GM18499 (cell line): ENCODE results near the gene SDC1.
"Not testable (repeated sequence)": the region's sequence is repeated elsewhere in the genome, so short reads cannot be mapped to it uniquely, and the experiment has no call there.

Source experiments
- ATAC-seq: cut with Tn5 transposase; IDR thresholded peaks from one replicate; pipeline ENCODE4 v1.9.1; 2021; ENCODE audit warnings: moderate number of reproducible peaks; ENCODE audit not compliant: insufficient read depth, unreplicated experiment

SDC1 gene

DNA sequence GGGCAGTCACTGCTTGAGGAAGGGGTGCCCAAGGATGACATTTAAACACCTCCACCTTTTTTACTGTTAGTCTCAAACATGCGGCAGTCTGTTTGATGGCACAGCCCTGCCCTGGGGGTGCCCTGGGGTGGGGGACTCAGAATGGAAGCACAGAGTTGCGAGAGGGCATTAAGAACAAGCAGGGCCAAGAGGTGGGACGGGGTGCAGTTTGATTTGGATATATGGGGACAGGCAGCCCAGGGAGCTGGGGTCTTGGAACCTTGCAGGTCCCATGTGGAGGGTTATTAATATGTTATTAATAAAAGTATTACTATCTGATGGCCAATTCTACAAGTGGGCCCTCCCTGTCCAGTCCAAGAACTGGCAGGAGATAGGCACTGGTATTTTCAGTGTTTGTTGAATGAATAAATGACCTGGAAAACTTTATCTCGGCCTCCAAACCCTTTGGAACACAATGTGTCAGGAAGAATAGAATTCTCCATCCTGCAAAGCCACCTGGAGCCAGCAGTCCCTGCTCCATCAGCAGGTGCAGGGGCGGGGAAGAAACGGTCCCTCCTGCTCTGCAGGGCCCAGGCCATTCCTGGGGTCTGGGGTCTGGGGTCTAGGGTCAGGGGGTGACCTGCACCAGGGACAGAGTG lies 25.2 kb downstream of the SDC1 start:
- no peak for ATAC-seq

DNA sequence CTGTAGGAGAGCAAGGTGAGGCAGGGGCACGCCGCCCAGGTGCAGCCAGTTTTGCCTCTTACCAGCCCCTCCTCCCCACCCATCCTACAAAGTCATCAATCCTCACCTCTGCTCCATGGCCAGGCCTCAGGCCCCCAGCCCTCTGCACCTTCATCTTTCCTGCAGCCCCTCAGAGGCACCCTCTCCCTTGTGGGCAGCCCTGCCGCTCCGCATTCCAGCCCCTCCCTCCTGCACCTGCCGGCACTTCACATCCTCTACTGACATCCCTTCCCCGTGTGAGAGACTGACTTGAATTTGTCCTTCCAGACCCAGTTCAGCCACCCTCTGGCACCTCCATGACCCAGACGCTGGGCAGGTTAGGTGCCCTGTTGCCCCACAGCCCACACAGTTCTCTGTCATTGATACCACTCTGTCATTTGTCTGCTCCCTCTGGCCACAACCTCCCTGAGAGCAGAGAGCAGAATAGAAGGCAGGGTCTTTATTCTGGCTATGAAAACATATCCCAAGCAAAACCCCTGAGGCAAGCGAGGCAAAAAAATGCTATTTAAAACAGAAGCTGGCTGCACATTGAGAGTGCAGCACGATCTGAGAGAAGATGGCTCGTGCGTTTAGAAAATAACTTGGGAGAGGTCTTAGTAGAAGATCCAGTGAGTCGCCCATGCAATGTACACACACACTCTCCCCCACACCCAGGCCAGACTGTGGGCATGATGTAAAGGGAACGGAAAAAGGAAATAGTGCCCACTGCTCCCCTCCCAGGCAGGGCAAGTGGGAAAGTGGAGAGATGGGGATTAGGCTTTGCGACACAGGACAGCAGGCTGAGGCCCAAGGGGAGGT lies 25.9 kb downstream of the SDC1 start:
- ATAC-seq: no peak

DNA sequence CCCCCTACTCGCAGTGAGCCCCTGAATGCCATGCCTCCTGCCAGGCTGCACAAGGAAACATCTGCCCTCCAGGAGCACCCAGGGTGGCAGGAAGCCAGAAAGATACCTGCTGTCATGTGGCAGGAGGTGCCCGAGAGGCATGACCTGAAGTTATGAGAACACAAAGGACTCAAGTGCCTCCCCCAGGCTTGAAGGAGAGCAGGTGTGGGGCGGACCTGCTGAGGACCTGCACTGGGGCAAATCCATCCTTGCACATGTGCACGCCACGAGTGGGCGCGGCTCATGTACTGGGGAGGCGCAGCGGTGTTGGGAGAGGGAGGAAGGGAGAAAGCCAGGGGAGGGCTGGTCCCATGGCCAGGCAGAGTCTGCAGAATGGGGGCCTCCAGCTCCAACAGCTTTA lies 26.9 kb downstream of the SDC1 start:
- ATAC-seq: no peak

DNA sequence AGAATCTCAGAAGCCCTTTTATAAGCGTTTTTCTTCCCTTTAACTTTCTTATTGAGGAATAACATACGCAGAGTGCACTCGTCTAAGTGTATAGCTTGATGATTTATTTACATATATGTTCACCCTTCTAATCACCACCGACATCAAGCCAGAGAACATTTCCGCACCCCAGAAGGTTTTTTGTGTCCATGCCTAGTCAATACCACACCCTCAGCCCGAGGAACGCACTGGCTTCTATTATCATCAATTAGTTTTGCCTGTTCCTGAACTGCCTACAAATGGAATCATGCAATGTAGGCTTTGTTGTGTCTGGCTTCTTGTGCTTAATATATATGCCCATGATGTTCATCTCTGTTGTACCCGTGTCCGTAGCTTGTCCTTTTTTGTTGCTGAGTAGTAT lies 27.7 kb downstream of the SDC1 start:
- no peak for ATAC-seq

DNA sequence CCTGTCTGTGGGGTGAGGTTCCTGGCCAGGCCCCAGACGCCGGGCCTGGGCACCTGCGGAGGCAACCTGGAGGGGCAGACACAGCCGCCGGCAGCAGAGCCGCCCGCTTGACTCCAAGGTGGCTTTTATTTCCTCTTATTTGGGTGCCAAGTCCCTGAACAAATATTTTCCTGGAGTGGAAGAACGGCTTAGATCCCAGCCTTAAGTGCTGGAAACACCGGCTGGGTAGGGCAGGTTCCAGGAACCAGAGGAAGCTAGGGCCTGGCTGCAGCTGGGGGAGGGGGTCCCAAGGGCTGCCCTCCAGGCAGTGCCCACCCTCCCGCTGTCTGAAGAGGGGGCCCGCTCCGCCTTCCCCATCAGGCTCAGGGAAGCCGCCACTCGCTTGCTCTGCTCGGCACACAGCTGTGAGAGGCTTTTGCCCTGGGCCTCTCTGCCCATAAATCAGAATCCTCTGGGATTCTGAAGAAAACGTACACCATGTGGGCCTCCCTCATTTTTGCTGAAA lies 28.2 kb downstream of the SDC1 start:
- no peak for ATAC-seq

DNA sequence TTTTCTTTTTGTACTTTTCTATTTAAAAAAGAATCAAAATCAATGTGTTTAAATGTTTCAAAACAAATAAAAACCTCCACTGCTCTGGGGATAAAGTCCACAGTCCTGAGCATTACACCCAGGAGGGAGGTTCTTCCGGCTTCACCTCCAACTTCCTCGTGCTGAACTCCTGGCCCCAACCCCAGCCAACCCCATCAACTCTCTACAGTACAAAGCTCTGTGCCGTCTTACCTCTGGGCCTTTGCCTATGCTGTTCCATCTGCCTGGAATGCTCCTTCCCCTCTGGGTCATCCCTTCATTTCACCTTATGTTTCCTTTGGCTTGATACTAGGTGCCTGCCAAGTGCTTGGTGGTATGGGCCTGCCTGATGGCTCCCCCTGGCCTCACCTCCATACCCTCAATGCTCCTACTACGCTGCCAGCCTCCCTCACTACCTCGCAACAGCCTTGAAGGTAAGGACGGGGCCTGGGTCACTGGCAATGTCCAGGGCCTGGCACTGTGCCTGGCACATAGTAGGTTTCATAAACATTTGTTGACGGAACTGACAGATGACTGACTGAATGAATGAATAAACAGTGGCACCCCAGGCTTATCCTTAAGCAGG lies 28.8 kb downstream of the SDC1 start:
- no peak for ATAC-seq

DNA sequence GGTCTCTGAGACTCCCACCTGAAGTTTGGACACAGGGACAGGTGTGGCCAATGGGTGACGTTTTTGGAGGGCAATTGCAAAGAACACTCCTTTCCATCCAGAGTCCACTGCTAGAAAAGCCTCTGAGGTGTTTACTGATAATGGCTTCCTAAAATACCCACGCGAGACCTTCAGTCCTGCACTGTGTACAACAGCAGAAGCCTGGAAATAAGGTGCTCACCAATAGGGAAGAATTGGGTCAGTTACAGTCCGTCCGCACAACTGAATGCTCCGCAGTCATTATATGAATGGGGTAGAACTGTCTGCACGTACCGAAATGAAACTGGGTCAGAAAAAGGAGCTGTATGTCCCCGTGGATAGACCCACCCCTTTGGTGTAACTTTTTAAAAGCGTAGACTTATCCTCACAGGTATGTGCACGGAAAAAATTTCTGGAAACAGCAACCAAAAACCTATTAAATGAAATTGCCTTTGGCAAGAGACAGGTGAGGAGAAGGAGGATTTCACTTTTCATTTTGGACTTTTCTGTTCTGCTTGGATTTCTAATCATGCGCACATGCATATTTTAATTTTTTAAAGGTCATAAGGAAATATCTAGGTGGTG lies 29.4 kb downstream of the SDC1 start:
- ATAC-seq: no peak

DNA sequence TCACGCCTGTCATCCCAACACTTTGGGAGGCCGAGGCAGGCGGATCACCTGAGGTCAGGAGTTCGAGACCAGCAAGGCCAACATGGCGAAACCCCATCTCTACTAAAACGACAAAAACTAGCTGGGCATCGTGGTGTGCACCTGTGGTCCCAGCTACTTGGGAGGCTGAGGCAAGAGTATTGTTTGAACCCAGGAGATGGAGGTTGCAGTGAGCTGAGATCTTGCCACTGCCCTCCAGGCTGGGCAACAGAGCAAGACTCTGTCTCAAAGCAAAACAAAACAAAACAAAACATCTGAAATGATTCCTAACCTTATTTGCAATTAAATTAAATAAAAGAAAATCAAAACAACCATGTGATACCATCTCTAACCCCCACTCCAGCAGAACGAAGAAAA lies 29.9 kb downstream of the SDC1 start:
- not testable (repeated sequence) for ATAC-seq

DNA sequence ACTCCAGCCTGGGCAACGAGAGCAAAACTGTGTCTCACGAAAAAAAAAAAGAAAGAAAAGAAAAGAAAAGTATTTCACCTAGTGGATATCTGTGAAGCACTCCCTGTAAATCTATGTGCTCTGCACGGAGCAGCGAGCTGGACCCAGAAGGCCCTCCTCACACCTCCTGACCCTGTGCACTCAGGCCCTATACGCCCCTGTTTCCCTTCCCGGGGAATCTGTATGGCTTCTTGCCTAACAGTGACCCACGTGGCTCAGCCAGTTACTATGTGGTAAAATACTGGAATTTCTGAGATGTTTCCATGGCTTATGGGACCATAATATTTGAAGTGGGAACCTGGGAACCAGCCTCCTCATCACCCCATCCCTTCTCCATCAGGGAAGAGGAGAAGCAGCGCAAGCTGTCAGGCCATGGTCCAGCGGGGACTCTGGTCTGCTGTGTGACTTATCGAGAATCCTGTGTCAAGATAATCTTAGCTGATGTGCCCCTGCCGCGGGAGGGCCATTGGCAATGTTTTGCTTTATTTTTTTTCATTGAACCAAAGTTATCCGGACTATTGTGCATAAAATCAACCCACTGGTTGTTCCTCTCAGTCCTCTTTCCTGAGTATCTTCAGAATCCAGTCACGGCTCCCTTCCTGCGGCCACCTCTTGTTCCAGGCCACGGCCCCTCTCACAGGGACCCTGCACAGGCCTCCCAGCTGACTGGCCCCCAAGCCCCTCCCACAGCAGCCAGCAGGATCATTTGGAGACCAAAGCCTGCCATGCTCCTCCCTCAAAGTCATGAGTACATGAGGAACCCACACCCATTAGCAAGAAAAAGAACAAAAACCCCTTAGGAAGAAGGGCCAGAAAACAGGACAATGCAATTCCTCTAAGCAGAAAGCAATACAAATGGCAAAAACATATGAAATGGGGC lies 30.6 kb downstream of the SDC1 start:
- ATAC-seq: no peak

DNA sequence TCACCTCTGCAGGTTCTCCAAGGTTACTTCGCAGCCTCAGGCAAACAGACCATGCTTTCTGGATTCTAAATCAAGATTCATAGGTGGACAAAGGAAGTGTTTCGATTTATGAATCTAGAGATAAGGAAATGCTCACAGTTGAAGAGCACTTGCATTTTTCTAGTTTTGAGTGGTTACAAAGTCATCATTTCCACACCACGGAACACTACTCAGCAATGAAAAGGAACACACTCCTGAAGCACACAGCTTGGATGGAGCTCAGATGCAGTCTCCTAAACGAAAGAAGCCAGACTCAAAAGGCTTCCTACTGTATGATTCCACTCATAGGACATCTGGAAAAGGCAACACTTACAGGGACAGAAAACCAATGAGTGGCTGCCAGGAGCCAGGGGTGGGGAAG lies 31.7 kb downstream of the SDC1 start:
- no peak for ATAC-seq

DNA sequence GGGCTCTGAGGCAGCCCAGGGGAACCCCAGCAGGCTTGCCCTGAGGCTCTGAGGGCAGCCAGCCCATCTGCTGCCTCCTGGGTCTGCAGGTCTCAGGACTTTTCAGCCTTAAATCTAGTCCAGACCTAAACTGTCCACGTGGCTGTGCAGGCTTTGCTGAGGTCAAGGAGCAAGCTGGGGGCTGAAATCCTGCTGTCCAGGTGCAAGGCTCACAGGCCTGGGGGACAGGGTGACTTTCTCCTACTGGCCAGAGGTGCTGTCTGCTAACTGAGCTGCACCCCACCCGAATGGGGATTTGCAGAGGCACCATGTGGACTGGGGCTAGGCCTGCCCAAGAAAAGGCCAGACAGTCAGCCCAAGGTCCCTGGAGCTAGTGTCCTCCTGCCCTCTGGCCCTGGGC lies 32.1 kb downstream of the SDC1 start:
- no peak for ATAC-seq

DNA sequence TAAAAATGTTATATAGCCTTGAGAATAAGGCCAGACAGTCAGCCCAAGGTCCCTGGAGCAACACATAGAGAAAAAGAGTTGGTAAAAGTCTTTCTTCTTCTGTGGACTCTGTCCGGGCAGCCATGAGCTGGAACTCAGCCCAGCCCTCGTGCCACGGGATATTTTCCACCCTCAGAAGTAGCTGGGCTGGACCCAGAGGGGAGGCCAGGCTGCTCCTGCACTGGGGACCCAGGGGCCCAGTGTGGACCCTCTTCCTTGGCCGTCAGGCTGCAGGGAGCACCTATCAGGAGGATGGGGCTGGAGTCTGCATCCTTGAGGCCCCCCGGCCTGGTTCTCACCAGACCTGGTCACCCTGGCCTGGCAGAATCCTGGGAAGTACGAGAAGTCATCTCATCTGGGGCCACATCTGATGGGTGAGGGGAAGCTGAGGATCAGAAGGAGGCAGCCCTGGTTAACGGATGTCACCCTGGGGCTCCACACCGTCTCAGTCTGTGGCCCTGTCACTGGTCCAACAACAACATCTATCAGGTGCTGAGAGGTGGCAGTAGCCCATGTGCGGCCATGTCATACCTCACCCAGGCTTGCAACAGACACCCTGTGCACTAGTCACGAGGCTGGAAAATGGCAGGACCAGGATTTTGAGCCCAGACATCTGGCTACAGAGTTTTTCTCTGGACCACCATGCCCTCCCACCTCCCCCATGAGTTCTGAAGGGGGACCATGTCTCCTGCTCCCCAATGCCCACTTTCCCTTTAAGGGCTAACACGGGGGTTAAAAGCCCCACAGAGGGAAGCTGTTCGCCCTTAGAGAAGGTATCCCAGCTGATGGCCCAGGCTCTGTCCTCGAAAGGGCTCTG lies 33.0 kb downstream of the SDC1 start:
- ATAC-seq: no peak

DNA sequence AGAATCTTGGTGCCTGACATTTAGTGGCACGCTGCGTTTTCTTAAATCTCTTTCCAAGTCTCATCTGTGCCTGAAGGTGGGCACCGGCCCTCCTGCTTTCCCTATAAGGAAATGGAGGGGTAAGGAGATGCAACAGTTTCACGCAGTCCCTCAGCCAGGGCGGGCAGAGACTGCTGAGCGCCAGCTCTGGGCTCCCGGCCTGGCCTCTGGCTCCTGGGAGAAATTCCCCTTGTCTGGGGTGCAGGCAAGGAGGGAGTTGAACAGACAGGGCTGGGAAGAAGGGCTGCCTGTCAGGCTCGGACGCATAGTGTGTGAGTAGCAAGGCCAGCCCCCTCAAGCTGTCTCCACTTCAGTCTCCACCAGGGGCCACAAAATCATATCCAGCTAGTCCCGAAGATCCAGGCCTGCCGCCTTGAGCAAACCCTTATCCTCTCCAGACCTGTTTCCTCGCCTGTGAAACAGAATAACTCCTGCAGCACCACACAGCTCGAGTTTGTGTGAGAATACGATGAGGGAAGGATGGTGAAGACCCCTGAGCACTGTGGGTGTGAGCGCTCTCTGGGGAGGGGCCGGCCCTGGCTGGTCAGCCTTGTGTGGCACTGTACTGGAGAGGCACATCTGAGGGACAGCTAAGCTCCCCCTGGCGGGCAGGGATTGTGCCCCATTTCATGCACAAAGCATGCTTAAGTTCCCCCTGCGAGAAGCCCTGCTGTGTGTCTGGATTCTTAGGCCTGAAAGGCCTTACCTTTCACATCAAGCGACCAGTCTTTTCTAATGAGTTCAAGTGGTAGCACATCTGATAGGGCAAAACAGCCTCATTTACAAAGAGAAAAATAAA lies 33.8 kb downstream of the SDC1 start:
- no peak for ATAC-seq

DNA sequence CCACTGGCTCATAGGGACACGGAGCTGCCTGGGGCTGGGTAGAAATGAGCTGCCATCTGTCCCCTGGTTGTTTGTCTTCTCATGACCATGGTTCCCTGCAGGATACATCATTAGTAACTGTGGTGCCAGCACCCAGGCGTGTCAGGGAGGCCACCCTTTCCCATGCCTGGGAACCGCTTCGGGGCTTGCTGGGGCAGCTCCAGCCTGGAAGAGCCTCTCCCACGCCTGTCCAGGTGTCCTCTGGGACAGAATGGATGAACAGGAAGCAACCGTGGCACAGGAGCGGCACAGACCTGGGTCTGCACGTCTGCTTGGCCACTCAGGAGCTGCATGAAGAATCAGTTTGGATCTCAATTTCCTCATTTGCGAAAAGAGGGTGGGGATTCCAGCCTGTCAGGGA lies 34.8 kb downstream of the SDC1 start:
- ATAC-seq: no peak

DNA sequence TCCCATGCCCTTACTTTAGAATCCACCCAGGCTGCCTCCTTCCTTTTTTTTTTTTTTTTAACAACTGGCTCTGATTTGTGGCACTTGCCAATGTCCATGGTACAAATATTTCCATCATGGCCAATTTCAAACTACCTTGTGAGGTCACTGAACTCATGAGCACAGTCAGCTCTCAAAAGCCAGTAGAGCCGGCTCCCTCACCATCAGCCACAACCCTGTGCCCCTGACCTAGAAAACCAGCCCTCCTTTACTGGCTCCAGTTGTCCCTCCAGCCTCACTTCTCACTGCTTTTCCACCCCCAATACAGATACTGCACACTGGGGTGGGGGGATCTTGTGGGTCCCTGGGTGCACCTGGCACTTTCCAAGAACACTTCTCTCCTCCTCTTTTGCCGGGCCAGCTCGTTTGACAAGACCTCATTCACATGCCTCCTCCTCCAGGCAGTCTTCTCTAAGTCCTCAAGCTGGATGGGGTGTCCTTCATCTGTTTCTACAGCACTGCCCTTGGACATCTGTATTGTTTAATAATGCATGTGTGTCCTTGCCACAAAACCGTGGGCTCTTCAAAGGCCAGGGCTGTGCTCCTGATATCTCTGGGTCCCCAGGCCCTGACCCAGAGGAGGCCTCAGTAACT lies 35.5 kb downstream of the SDC1 start:
- ATAC-seq: no peak

DNA sequence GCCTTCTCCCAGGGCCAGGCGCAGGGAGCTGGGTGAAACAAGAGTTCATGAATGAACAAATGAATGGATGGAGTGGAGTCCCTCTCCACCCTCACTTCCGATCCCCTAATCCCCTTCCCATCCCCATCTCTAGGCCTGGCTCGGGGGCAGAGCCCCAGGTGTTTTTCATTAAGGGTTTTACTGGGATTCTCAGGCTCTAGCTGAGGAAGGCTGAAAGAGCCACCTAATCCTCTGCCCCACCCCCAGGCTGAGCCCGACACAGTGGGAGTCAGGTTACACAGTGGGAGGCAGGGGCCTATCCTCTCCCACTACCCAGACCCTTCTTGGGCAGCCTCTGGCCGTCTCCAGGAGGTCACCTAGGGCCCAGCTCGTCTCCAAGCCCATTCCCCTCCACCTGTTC lies 36.1 kb downstream of the SDC1 start:
- ATAC-seq: no peak

DNA sequence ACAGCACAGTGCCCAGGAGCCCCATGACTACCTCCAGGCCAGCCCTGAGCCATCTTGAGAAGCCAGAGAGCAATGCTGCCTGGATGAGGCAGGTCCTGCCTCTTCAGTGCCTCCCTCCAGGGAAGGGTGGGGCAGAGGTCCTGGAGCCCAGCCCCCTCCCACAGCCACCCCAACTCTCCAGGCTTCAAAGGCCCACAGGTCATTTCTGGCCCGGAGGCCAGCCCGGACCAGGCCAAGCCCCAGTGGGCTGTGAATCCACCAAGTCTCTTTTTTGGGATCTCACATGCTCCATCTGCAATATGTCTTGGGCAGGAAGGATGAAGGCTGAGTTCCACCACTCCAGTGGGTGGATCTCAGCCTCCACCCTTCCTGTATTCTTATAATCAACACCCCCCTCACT lies 36.7 kb downstream of the SDC1 start:
- ATAC-seq: no peak

DNA sequence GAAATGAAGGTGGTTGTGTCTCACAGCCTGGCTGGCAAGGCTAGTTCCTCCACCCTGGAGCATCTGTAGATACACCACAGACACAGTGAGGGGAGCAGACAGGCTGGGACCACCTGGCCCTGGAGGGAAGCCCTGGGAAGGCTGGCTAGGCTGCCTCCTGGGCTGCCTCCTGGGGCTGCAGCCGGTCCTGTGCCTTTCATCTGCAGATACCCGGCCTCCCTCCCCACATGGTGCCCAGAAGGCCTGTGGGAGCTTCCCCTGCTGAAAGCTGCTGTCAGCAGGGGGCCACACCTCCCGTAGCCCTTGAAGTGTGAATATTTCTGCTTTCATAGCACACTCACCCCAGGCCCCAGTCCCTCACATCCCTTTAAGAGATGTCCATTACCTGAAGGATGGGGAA lies 37.6 kb downstream of the SDC1 start:
- ATAC-seq: no peak
